Astrocyte (in vitro differentiated cells and primary cell): ENCODE measurements around the gene A4GALT. TPM values are rescaled to one million over a fixed set of nuclear protein-coding genes. Genes with fewer than 3 reads are reported as not detected.

ENCODE experiments used
- DNase-seq: peaks from one replicate; pipeline ENCODE4 v3.0.0-alpha.2; 2010; ENCODE audit warnings: low read depth
- FAIRE-seq: peaks from 2 replicates; lab custom pipeline; 2011; peaks lifted over from hg19 to GRCh38; lab: Jason Lieb, UNC
- H2AFZ ChIP-seq: 2 replicates; pipeline ENCODE4 v1.6.0; 2012; ENCODE audit warnings: low read depth, low read length, inconsistent platforms
- H3K27ac ChIP-seq: 2 replicates; pipeline ENCODE4 v1.5.1; 2011; ENCODE audit warnings: low read depth, low read length, inconsistent platforms
- H3K27me3 ChIP-seq: 2 replicates; pipeline ENCODE4 v1.6.0; 2011; ENCODE audit warnings: low read length, inconsistent platforms; ENCODE audit not compliant: insufficient read depth
- H3K36me3 ChIP-seq: 2 replicates; pipeline ENCODE4 v1.5.1; 2011; ENCODE audit warnings: low read length, inconsistent platforms; ENCODE audit not compliant: insufficient read depth
- H3K4me1 ChIP-seq: 2 replicates; pipeline ENCODE4 v1.5.1; 2011; ENCODE audit warnings: low read length, inconsistent platforms; ENCODE audit not compliant: insufficient read depth
- H3K4me2 ChIP-seq: 2 replicates; pipeline ENCODE4 v1.6.0; 2012; ENCODE audit warnings: low read length, inconsistent platforms
- H3K4me3 ChIP-seq: 2 replicates; pipeline ENCODE4 v1.5.1; 2011; ENCODE audit warnings: low read depth, mild to moderate bottlenecking, low read length, inconsistent platforms; ENCODE audit not compliant: insufficient read depth
- H3K79me2 ChIP-seq: 2 replicates; pipeline ENCODE4 v1.6.0; 2012; ENCODE audit warnings: mild to moderate bottlenecking, low read length, inconsistent platforms; ENCODE audit not compliant: insufficient read depth
- H3K9ac ChIP-seq: 2 replicates; pipeline ENCODE4 v1.6.0; 2012; ENCODE audit warnings: mild to moderate bottlenecking, low read length, inconsistent platforms
- H3K9me3 ChIP-seq: 2 replicates; pipeline ENCODE4 v1.5.1; 2012; ENCODE audit warnings: low read depth, mild to moderate bottlenecking, low read length, inconsistent platforms; ENCODE audit not compliant: insufficient read depth
- H4K20me1 ChIP-seq: 2 replicates; pipeline ENCODE4 v1.6.0; 2012; ENCODE audit warnings: low read length, inconsistent platforms; ENCODE audit not compliant: insufficient read depth
- H3K27ac Mint-ChIP-seq: one replicate; pipeline ENCODE4 v1.8.0; 2021; ENCODE audit warnings: mild to moderate bottlenecking, mixed read lengths; ENCODE audit not compliant: unreplicated experiment
- H3K27me3 Mint-ChIP-seq: one replicate; pipeline ENCODE4 v1.8.0; 2021; ENCODE audit warnings: low read depth, mixed read lengths; ENCODE audit not compliant: unreplicated experiment
- H3K36me3 Mint-ChIP-seq: one replicate; pipeline ENCODE4 v1.8.0; 2021; ENCODE audit warnings: low read depth, mixed read lengths; ENCODE audit not compliant: unreplicated experiment
- H3K4me1 Mint-ChIP-seq: one replicate; pipeline ENCODE4 v1.8.0; 2021; ENCODE audit warnings: low read depth, mixed read lengths; ENCODE audit not compliant: unreplicated experiment
- H3K4me3 Mint-ChIP-seq: one replicate; pipeline ENCODE4 v1.8.0; 2021; ENCODE audit warnings: mild to moderate bottlenecking, moderate library complexity, mixed read lengths; ENCODE audit not compliant: unreplicated experiment
- H3K9me3 Mint-ChIP-seq: one replicate; pipeline ENCODE4 v1.8.0; 2021; ENCODE audit warnings: mild to moderate bottlenecking, mixed read lengths; ENCODE audit not compliant: unreplicated experiment
- EZH2 ChIP-seq: IDR thresholded peaks from 2 replicates; pipeline ENCODE4 v1.6.1; 2012; ENCODE audit warnings: mild to moderate bottlenecking, low read length, inconsistent platforms; ENCODE audit not compliant: insufficient read depth
- total RNA-seq: library from RNA; stranded (reverse); gene quantifications from 2 replicates; pipeline ENCODE4 v1.2.1, GENCODE V29; 2021
- TF ChIP-seq, protein P1 (sequence below): IDR thresholded peaks from 2 replicates; pipeline ENCODE4 v1.5.1; 2011; ENCODE audit warnings: low read depth, mild to moderate bottlenecking, inconsistent platforms, low read length, moderate library complexity; ENCODE audit not compliant: insufficient read depth

A4GALT gene
- total RNA-seq, 1 donor from 2014 or later: 1.9 TPM

DNA sequence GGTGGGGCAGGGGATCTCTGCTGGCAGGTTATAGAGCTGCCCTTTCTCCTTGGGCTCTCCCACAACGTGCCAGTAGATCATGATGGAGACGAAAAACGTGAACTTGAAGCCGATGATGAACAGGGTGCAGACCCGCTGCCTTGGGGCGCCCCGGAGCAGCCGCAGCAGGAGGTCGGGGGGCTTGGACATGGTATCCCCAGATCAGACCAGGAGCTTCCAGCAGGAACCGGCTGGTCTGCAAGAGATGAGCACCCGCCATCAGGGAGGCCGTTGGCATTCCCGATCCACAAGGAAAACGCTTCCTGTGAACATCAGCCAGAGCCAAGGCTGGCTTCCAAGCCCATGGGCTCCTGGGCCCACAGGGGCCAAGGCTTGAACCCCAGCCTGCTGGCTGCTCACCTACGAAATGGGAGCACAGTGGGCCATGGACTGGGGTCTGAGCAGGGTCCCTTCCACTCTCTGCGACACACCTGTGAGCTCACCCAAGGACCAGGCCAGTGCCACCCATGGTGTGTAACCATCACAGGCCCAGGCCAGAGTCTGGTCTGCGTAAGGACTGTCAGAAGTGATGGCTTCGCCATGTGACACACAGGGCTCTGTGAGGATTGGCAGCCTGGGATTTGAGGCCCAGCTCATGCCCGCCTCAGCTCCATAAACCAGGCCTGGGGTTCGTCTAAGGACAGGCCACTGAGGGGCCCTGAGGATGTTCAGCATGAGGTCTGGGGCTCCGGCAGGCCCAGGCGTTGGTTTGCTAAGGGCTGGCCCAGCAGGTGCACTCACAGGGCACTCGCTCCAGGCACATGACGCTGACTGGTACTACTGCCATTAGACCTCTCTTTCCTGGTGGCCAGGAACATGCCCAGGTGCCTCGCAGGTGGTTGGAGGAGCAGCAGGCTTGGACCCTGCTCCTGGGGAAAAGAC, 26.6 kb downstream of the A4GALT start:
- Mint-ChIP-seq H3K9me3 (no peaks in the 10 kb centered on the region), H3K4me1 (peaks cover 2% of the 10 kb centered on the region), H3K4me3 (no peak overlapping the region), H3K36me3 (no peaks in the 10 kb centered on the region), H3K27me3 (no peaks in the 10 kb centered on the region), H3K27ac (no peak overlapping the region)
- Histone ChIP-seq H4K20me1 (no peaks in the 10 kb centered on the region), H3K27me3 (no peaks in the 10 kb centered on the region), H3K9ac (no peak overlapping the region), H3K4me2 (no peak overlapping the region), H3K4me3 (no peak overlapping the region), H3K36me3 (no peaks in the 10 kb centered on the region), H3K79me2 (no peaks in the 10 kb centered on the region), H3K9me3 (no peaks in the 10 kb centered on the region), H3K27ac (no peak overlapping the region), H3K4me1 (peaks cover 14% of the 10 kb centered on the region), H2AFZ (no peak overlapping the region)
- no peak for TF ChIP-seq EZH2
- TF ChIP-seq, protein P1, sequence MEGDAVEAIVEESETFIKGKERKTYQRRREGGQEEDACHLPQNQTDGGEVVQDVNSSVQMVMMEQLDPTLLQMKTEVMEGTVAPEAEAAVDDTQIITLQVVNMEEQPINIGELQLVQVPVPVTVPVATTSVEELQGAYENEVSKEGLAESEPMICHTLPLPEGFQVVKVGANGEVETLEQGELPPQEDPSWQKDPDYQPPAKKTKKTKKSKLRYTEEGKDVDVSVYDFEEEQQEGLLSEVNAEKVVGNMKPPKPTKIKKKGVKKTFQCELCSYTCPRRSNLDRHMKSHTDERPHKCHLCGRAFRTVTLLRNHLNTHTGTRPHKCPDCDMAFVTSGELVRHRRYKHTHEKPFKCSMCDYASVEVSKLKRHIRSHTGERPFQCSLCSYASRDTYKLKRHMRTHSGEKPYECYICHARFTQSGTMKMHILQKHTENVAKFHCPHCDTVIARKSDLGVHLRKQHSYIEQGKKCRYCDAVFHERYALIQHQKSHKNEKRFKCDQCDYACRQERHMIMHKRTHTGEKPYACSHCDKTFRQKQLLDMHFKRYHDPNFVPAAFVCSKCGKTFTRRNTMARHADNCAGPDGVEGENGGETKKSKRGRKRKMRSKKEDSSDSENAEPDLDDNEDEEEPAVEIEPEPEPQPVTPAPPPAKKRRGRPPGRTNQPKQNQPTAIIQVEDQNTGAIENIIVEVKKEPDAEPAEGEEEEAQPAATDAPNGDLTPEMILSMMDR: no peak
- no peak for FAIRE-seq
- DNase-seq: no peak

DNA sequence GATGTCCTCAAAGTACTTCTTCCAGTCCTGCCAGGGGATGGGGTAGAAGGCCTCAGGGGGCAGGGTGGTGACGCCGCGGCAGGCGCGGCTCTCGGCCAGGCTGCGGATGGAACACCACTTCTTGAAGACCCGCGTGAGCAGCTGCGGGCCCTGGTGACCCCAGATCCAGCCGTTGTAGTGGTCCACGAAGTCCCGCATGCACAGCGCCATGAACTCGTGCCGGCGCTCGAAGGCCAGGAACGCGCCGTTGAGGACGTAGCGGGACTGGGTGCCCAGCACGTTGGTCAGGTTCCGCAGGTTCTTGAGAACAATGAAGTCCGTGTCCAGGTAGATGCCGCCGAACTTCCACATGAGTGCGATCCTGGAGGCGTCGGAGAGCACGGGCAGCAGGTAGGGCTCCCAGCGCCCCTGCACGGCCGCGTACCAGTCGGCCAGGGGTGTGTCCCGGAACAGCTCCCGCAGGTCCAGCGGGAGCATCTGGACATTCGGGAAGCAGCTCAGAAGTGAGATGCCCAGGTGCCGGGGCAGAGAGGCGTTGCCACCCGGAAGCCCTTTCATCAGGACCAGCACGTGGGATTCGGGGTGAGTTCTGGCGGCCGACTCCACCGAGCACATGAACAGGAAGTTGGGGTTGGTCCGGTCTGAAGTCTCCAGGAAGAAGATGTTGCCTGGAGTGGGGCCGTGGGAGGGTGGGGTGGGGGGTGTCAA, 27.5 kb downstream of the A4GALT start:
- Histone ChIP-seq H3K9me3 (no peaks in the 10 kb centered on the region), H3K36me3 (no peaks in the 10 kb centered on the region), H3K79me2 (no peaks in the 10 kb centered on the region), H3K4me3 (no peak overlapping the region), H2AFZ (no peak overlapping the region), H3K27ac (no peak overlapping the region), H3K4me1 (peaks cover 21% of the 10 kb centered on the region), H3K27me3 (no peaks in the 10 kb centered on the region), H3K9ac (no peak overlapping the region), H4K20me1 (no peaks in the 10 kb centered on the region), H3K4me2 (no peak overlapping the region)
- no peak overlapping the region for H3K4me3 Mint-ChIP-seq
- H3K36me3 Mint-ChIP-seq: no peaks in the 10 kb centered on the region
- TF ChIP-seq, protein P1: no peak
- no peak for TF ChIP-seq EZH2
- FAIRE-seq (no peak), DNase-seq (no peak)
- no peak overlapping the region for H3K27ac Mint-ChIP-seq
- H3K4me1 Mint-ChIP-seq: peaks cover 8% of the 10 kb centered on the region
- no peaks in the 10 kb centered on the region for H3K9me3 Mint-ChIP-seq
- H3K27me3 Mint-ChIP-seq: no peaks in the 10 kb centered on the region
